ENCODE results near the gene BTRC.
A peak's percentile ranks its signal among the peaks of the same experiment; 100 is the strongest.
"Not testable (repeated sequence)": the region's sequence is repeated elsewhere in the genome, so short reads cannot be mapped to it uniquely, and the experiment has no call there.

Gene BTRC

GRCh38 chr10:101577121-101577871, 223.3 kb downstream of the BTRC start:
- no peak for DNase-seq (ENCODE audit: extremely low read depth in 1 of 2, low read depth in 1 of 2)

- no peak for DNase-seq (ENCODE audit: extremely low read depth in 1 of 2, low read depth in 1 of 2)
Observed at GRCh38 chr10:101578192-101578591, 224.2 kb downstream of the BTRC start.

GRCh38 chr10:101578803-101579515, 225.0 kb downstream of the BTRC start:
- DNase-seq (ENCODE audit: extremely low read depth in 1 of 2, low read depth in 1 of 2) = no peak

DNA sequence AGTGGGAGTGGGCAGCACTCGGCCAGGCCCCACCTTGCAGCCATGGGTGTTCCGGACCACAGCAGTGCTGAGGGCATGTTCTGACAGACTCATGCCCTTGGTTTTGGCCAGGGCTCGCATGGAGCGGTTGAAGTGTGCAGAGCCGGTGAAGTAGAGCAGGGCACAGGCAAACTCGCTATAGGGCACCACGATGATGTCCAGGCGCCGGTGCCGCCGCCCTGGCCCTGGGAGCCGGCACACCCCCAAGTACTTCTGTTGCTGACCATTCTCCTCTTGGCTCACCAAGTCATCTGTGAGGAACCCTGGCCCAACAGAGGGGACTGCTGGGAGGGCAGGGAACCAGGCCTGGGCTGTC, 225.5 kb downstream of the BTRC start:
- DNase-seq (ENCODE audit: extremely low read depth in 1 of 2, low read depth in 1 of 2) = no peak

- DNase-seq (ENCODE audit: extremely low read depth in 1 of 2, low read depth in 1 of 2) = no peak
Observed at GRCh38 chr10:101580486-101581399, 226.8 kb downstream of the BTRC start.

DNA sequence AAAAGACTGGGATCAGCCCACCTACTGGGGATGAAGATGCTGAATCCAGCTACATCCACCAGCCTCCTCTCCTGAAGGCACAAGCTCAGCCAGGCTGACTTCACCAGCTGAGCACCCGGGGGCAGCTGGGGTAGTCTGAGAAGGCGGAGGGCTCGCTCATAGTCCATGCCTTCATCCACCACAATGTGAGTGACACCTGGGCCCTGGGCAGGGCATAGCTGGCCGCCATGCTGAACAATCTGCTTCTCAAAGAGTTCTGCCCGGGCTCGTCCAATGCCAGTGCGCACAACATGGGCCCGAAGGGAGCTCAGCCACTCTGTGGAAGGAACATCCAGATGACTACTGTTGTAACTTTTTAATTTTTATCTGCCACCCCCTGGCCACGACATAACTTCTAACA, 231.9 kb downstream of the BTRC start:
- no peak for DNase-seq (ENCODE audit: extremely low read depth in 1 of 2, low read depth in 1 of 2)

DNA sequence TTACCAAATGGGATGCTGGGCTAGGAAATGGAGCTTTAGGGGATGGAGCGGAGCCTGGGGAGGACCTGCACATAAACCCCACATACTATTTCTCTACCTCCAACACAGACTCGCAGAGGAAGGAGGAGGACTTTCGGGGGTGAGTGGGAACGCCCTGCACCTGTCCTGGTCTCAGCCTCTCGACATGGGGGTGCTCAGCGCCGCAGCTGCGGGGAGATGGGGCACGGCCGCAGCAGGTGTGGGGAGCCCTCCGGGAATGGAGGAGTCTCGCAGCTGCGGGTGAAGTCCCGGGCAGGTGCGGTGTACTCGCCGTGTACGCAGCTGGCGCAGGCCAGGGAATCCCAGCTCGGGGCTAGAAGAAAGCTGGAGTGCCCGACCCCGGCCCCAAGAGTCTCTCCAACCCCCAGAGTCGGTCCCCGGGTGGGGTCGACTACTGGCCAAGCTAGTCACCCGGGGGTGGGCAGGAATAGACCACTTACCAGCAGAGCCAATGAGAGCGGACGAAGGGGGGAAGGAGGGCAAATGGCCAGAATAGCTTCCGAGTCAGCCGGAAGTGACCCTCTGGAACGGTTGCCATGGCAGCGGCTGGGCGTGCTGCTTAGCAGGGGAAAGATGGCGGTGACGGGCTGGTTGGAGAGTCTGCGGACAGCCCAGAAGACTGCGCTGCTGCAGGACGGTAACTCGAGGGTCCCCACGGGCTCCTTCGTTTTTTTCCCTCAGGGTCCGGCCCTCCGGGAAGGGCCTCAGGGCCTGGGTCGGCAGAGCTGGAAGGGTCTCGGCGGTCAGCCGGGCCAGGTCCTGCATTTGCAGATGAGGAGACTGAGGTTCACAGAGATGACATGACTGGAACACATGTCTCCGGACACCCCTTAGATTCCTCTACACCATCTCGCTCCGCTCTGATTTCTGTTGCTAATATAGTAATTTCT, 234.0 kb downstream of the BTRC start, which contains the start of the genes DPCD and POLL:
DPCD (plus strand) TSS at position 597 of the 929 bp plus-strand sequence; CDS start at position 613, 16 bp downstream.
POLL (minus strand) TSS at position 533 of the 929 bp plus-strand sequence. CDS start 897 bp downstream, outside the sequence.
- peak; percentile 84 to 85 for DNase-seq (ENCODE audit: extremely low read depth in 1 of 2, low read depth in 1 of 2)

DNA sequence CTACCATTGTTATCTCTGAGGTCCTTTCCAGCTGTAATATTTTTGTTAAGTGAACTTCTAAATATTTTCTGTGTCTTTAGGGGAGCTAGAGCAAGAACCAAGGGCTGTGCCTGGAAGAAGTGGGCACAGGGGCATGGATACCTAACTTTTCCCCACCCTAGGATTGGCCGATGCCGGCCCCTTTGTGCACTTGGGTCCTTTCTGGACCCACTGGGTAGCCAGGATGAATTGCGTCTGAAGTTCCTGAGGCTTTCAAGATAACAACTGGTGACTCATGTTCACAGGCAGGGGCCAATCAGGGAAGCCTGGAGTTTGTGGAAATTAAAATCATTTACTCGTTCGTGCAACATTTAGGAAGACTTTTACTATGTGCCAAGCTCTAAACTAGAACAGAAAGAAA, 234.9 kb downstream of the BTRC start:
- no peak for DNase-seq (ENCODE audit: extremely low read depth in 1 of 2, low read depth in 1 of 2)

- not testable (repeated sequence) for DNase-seq (ENCODE audit: extremely low read depth in 1 of 2, low read depth in 1 of 2)
Observed at GRCh38 chr10:101593331-101593730, 239.4 kb downstream of the BTRC start.

DNA sequence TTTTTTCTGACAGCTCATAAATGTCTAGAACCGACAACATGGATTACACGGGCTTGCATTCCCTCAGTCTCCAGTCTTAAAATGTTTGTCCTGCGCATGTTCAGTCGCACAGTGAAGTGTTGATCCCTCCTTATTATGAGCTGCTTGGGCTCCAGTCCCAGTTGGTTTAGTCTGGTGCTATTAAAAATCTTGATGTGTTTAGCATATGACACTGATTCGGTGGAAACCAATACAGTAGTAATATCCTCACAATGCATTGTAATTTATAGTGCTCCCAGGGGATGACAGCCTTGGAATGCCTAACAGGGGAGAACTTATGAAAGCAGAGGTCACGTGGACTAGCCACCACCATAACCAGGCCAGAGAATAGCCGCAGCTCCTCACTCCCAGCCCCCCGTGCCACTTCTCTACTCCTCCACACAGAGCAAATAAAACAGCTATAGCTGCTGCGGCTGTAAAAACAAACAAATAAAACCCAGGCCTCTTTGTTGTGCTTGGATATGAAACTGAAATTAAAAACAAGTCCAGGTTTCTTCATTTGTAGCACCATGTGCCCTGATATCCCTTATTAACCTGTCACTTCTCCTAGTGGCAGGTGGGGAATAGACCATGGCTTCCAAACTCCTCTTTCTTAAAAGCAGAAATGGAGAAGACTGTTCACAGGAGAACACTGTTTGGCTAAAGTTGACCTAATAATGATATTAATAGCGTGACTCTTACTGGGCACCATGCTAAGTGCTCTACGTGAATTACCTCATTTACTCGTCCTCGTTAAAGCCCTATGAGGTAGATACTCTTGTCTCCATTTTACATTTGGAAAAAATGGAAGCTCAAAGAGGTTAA, 241.8 kb downstream of the BTRC start:
- DNase-seq (ENCODE audit: extremely low read depth in 1 of 2, low read depth in 1 of 2) = no peak

GRCh38 chr10:101597091-101597900, 243.3 kb downstream of the BTRC start:
- DNase-seq (ENCODE audit: extremely low read depth in 1 of 2, low read depth in 1 of 2) = no peak

DNA sequence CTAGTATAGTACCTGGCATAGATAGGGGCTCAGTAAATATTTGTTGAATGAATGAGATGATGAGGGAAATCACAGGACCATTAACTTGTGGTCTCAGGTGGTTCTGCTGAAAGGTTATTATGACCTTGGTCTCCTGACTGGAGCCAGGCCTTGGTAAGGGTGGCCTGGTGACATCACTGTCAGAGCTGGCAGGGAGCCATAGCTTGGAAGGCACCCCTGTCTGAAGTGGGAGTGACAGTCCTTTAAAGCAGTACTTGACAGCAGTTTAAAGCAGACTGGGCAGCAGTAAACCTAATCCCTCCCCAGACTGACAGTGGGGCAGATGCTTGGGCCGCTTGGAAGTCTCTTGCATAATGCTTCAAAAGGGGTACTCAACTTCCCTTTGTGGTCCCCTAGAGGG, 247.6 kb downstream of the BTRC start:
- DNase-seq (ENCODE audit: extremely low read depth in 1 of 2, low read depth in 1 of 2) = no peak

- peak in 1 of 2 donors; percentile 40 for DNase-seq (ENCODE audit: extremely low read depth in 1 of 2, low read depth in 1 of 2)
Observed at GRCh38 chr10:101602761-101603398, 248.9 kb downstream of the BTRC start.
